ENCODE results near the gene SMIM45.

Gene SMIM45

DNA sequence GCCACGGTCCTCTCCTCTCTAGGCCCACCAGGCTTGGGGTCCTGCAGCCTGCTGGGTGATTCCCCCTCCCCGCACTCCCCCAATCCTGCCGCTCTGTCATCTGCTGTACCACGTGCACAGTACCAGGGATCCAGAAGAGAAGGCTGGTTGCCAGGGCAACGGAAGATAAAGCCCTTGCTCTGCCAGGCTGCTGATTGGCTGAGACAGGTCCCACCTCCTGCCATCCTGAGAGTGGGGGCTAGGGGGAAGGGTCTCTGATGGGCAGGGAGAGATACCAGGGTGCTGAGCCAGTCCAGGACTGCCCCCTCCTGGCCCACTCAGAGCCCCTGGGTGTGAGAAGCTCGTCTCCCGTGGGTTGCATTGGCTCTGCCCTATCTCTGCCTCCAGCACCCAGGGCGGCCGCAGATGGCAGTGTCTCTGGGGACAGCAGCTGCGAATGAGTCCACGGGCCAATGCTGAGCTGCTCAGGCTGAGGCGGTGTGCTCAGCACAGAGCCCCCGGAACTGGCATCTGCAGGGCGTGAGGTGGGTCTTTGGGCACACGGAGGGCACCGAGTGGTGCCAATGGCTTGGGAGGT is at the start of gene SMIM45:
SMIM45 (plus strand) TSS at position 253 of the 577 bp plus-strand sequence.
- in situ Hi-C loops (cut with MboI; ENCODE audit: low sequenced_read_pairs), result no loop called here

DNA sequence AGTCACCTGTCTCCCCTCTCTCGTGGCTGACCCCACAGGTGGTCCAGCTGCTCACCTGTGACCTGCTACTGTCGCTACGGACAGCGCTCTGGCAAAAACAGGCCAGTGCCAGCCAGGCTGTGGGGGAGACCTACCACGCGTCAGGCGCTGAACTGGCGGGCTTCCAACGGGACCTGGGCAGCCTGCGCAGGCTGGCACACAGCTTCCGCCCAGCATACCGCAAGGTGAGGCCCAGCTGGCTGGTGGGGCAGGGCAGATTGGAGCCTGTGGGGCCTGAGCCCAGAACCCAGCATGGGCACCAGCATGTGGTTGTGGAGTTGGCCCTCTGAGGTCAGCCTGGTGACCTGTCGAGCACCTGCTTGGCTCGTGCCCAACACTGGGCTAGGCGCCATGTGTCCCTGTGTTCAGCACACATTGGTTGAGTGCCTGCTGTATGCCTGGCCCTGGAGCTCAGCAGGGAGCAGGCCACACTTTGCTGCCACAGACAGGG is 49.0 kb upstream of the SMIM45 start:
- in situ Hi-C loops (cut with MboI; ENCODE audit: low sequenced_read_pairs), result no loop called here

DNA sequence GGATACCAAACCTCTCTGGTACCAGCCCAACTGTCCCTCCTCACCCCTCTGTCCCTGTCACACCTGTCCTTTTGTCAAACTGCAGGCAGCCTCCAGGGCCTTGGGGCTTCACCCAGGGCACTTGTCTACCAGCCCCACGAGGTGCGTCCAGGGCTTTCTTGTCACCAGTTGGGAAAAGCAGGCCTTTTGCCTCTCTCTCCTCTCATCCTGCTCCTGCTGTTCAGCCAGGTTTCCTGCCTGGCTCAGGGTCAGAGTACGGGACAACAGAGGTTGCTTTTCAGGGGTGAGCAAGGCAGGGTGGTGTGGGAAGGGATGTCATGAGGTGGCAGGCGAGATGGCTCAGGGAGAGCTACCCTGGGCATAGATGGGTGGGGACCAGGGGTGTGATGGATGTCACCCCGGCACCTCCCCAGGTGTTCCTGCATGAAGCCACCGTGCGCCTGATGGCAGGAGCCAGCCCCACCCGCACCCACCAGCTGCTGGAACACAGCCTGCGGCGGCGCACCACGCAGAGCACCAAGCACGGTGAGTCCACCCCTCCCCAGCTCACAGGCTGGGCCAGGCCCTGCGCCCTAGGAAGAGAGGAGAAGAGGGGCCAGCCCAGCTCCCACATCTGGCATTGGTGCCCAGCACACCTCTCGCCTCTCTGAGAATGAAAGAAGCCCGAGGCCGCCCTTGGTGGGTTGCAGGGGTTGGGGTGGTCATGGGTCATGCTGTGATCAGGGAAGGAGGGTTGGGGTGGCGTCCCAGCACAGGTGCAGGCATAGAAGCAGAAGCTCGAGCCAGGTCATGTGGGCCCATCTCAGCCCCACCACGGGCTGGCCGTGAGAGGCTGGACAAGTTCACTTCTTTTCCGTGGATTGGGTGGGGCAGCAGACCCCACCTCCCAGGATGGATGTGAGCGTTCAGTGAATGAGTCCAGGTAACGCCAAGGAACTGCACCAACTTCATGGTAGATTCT is 47.2 kb upstream of the SMIM45 start:
- in situ Hi-C loops (cut with MboI; ENCODE audit: low sequenced_read_pairs), result no loop called here

DNA sequence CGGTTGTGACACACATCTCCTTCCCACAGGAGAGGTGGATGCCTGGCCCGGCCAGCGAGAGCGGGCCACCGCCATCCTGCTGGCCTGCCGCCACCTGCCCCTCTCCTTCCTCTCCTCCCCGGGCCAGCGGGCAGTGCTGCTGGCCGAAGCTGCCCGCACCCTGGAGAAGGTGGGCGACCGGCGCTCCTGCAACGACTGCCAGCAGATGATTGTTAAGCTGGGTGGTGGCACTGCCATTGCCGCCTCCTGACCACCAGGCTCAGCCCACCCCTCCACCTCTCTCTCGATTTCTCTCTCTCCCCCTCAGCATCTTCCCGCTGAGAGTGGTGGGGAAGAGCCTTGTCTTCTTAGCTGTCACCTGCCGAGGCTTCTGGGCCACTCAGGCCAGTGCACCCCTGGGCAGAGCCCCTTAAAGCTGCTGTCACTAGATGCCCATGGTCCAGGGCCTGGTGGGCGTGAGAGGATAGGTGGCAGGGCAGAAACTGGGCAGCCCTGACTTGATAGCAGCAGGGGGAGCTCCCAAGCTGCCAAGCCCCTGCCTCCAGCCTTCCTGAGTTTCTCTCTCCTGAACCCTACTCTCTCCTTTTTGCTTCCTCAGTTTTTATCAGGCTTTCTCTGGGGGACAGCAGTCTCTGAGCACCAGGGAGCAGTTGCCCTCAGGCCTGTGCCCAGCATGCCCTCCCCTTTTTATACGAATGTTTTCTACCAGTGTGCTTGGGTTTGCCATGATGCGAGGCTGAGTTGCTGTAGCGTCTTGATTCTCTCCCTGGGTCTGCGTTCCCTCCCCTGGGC is 46.3 kb upstream of the SMIM45 start:
- in situ Hi-C loops (cut with MboI; ENCODE audit: low sequenced_read_pairs), result no loop called here

GRCh38 chr22:41906822-41907221 is 45.1 kb upstream of the SMIM45 start:
- in situ Hi-C loops (cut with MboI; ENCODE audit: low sequenced_read_pairs), result no loop called here

GRCh38 chr22:41907436-41908401 is 44.2 kb upstream of the SMIM45 start:
- in situ Hi-C loops (cut with MboI; ENCODE audit: low sequenced_read_pairs), result no loop called here

- in situ Hi-C loops (cut with MboI; ENCODE audit: low sequenced_read_pairs), result no loop called here
Measured at GRCh38 chr22:41908411-41909309, 43.3 kb upstream of the SMIM45 start.

GRCh38 chr22:41909310-41910049 is 42.5 kb upstream of the SMIM45 start:
- in situ Hi-C loops (cut with MboI; ENCODE audit: low sequenced_read_pairs), result no loop called here

DNA sequence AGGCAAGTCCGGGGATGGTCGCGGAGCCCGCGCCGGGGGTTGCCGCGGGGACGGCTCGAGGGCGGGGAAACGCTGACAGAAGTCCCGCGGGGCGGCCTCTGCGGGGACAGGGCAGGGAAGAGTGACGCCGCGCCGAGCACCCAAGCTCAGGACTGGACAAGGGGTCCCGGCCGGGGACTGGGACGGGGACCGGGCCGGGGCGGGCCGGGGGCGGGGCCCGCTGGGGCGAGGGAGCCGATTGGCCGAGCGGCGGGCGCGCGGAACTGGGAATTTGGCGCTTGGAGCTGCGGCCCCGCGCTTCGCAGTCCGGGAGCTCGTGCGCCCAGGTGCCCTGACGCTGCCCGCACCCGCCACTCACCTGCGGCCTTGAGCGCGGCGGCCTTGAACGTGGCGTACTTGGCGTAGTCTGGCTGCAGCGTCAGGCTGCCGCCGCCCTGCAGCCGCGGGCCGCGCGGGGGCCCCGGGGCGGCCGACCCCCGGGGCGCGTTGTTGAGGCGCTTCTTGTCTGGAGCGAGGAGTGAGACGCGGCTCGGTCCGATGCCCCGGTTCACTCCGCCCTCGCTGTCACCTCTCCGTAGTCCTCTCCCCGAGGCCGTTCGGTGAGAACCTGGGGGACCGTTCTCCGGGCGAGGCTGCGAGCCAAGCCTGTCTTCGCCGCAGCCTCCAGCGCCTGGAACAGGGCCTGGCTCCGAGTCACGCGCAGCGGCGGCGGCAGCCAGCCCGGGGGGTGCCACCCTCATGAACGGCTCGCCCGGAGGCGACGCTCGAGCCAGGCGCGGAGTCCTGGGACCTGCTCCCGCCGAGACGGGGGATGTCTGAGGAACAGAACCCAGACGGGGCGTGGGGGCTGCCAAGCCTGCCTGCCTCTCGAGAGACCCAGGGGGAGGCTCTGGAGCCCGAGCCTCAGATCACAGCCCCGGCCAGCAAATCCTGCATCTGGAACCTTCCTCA is 41.6 kb upstream of the SMIM45 start:
- in situ Hi-C loops (cut with MboI; ENCODE audit: low sequenced_read_pairs), result no loop called here

GRCh38 chr22:41911001-41911611 is 40.8 kb upstream of the SMIM45 start:
- in situ Hi-C loops (cut with MboI; ENCODE audit: low sequenced_read_pairs), result no loop called here

DNA sequence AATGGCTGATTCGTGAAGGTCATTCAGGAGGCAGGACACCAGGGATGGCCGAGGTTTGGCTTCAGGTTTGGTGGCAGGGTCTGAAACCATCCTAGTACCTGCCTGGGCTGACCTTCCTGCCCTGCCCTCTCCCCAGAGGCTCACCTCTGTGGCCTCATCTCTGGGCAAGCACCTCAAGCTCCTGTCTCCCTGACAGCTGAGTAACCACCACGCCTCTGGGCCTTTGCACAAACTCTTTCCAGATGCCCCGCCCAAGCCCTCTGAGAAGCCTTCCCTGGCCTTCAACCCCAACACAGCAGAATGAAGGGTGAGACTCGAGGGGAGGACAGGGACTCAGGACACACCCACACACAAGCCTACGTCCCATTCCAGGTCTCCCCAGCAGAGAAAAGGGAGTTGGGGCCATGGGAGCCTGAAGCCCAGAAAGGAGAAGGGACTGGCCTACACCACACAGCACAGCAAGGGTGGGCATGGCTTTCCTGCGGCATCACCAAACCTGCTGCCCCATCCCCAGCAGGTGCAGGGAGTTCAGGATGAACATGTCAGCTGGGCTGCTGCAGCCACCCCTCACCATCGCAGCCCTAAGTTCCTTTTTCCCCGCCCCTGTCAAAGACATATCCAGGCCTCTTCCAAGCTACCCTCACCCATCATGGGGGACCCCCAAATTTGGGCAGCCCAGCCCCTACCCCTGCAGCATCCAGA is 39.5 kb upstream of the SMIM45 start:
- in situ Hi-C loops (cut with MboI; ENCODE audit: low sequenced_read_pairs), result no loop called here

- in situ Hi-C loops (cut with MboI; ENCODE audit: low sequenced_read_pairs), result no loop called here
Measured at GRCh38 chr22:41913040-41913719, 38.8 kb upstream of the SMIM45 start.

- in situ Hi-C loops (cut with MboI; ENCODE audit: low sequenced_read_pairs), result no loop called here
Measured at GRCh38 chr22:41913842-41914534, 38.0 kb upstream of the SMIM45 start.

DNA sequence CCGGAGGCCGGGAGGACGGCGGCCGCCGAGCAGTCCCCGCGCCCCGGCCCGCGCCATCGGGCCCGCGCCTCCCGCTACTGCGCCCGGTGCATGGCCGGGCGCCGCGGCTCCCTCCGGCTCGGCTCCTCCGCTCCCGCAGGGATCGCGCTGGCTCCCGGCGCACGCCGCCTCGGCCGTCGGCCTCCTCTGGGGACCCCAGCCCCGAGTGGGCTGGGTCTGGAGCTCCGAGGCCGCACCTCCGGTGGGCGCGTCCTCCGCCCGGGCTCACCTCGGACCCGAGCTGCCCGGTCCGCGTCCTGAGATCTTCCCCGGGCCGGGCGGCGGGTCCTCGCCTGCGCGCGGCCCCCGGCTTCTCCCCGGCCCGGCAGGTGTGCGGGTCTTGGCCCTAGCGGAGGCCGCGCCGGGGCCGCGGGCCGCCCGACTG is 37.3 kb upstream of the SMIM45 start:
- in situ Hi-C loops (cut with MboI; ENCODE audit: low sequenced_read_pairs), result no loop called here

All from hTERT RPE-1 (cell line).